Mesenchymal stem cell (in vitro differentiated cells and primary cell): Measurements from ENCODE around the gene PA2G4.
A peak's percentile ranks its signal among the peaks of the same experiment; 100 is the strongest.
"Not testable (repeated sequence)": the region's sequence is repeated elsewhere in the genome, so short reads cannot be mapped to it uniquely, and the experiment has no call there.

Experiments used
- DNase-seq: peaks from one replicate; pipeline ENCODE4 v3.0.0-alpha.2; 2013
- H2AFZ ChIP-seq: one replicate; pipeline ENCODE4 v1.6.1; 2013; ENCODE audit warnings: low read depth, mild to moderate bottlenecking, control low read depth, inconsistent platforms, low read length, moderate library complexity
- H2AK5ac ChIP-seq: 2 replicates; pipeline ENCODE4 v1.6.1; 2013; ENCODE audit warnings: low read length, moderate library complexity, mild to moderate bottlenecking, inconsistent platforms; ENCODE audit not compliant: severe bottlenecking
- H2BK120ac ChIP-seq: one replicate; pipeline ENCODE4 v1.6.1; 2013; ENCODE audit warnings: low read depth, mild to moderate bottlenecking, inconsistent platforms, low read length, moderate library complexity
- H2BK12ac ChIP-seq, 2 experiments: one replicate each; pipeline ENCODE4 v1.6.1; 2013; ENCODE audit warnings: inconsistent platforms in 2 of 2, low read length in 2 of 2, mild to moderate bottlenecking in 2 of 2, moderate library complexity in 2 of 2, control low read depth in 1 of 2
- H2BK15ac ChIP-seq: one replicate; pipeline ENCODE4 v1.6.1; 2013; ENCODE audit warnings: mild to moderate bottlenecking, low read depth, inconsistent platforms; ENCODE audit not compliant: poor library complexity, severe bottlenecking
- H2BK5ac ChIP-seq: 2 replicates; pipeline ENCODE4 v1.6.1; 2013; ENCODE audit warnings: low read depth, mild to moderate bottlenecking, low read length, control low read depth, inconsistent platforms; ENCODE audit not compliant: poor library complexity, severe bottlenecking
- H3K14ac ChIP-seq, 2 experiments: one replicate each; pipeline ENCODE4 v1.6.1; 2013; ENCODE audit warnings: inconsistent platforms in 2 of 2, low read length in 2 of 2, control low read depth in 1 of 2, mild to moderate bottlenecking in 1 of 2, moderate library complexity in 1 of 2
- H3K18ac ChIP-seq, 2 experiments: one replicate each; pipeline ENCODE4 v1.6.1; 2013; ENCODE audit warnings: inconsistent platforms in 2 of 2, low read length in 2 of 2, control low read depth in 1 of 2, low read depth in 1 of 2, mild to moderate bottlenecking in 1 of 2
- H3K23ac ChIP-seq, 2 experiments: one replicate each; pipeline ENCODE4 v1.6.1; 2013; ENCODE audit warnings: inconsistent platforms in 2 of 2, low read length in 2 of 2, mild to moderate bottlenecking in 2 of 2, moderate library complexity in 2 of 2, control low read depth in 1 of 2
- H3K27ac ChIP-seq: 2 replicates; pipeline ENCODE4 v1.5.1; 2013; ENCODE audit warnings: mild to moderate bottlenecking, moderate library complexity, low read length, control low read depth, inconsistent platforms; ENCODE audit not compliant: poor library complexity, severe bottlenecking
- H3K27me3 ChIP-seq, 2 experiments: 2 replicates each; pipeline versions ENCODE4 v1.6.1 to v1.7.0; 2013; ENCODE audit warnings: low read length in 2 of 2, mild to moderate bottlenecking in 2 of 2, moderate library complexity in 2 of 2, control low read depth in 1 of 2, inconsistent platforms in 1 of 2; ENCODE audit not compliant: control insufficient read depth in 1 of 2, insufficient read depth in 1 of 2
- H3K36me3 ChIP-seq, 2 experiments: 2 replicates each; pipeline versions ENCODE4 v1.6.1 to v1.7.0; 2013; ENCODE audit warnings: low read length in 2 of 2, control low read depth in 1 of 2, inconsistent platforms in 1 of 2, low read depth in 1 of 2, mild to moderate bottlenecking in 1 of 2; ENCODE audit not compliant: insufficient read depth in 2 of 2, control insufficient read depth in 1 of 2
- H3K4ac ChIP-seq, 2 experiments: one replicate each; pipeline ENCODE4 v1.6.1; 2013; ENCODE audit warnings: inconsistent platforms in 2 of 2, low read length in 2 of 2, mild to moderate bottlenecking in 2 of 2, moderate library complexity in 2 of 2, control low read depth in 1 of 2, low read depth in 1 of 2
- H3K4me1 ChIP-seq: 2 replicates; pipeline ENCODE4 v1.6.1; 2013; ENCODE audit warnings: low read depth, low read length, control low read depth; ENCODE audit not compliant: control insufficient read depth, insufficient read depth
- H3K4me2 ChIP-seq: 2 replicates; pipeline ENCODE4 v1.6.1; 2013; ENCODE audit warnings: low read length, mild to moderate bottlenecking, inconsistent platforms; ENCODE audit not compliant: poor library complexity, severe bottlenecking
- H3K4me3 ChIP-seq, 2 experiments: 2 replicates each; pipeline versions ENCODE4 v1.5.1 to v1.7.0; 2013; ENCODE audit warnings: low read length in 2 of 2, mild to moderate bottlenecking in 2 of 2, control low read depth in 1 of 2, low read depth in 1 of 2; ENCODE audit not compliant: insufficient read depth in 1 of 2
- H3K79me1 ChIP-seq: replicated peaks from 2 replicates; pipeline ENCODE4 v1.6.1; 2013; ENCODE audit warnings: mild to moderate bottlenecking, control low read depth, low read length, inconsistent platforms; ENCODE audit not compliant: poor library complexity, severe bottlenecking
- H3K9ac ChIP-seq: 2 replicates; pipeline ENCODE4 v1.7.0; 2013; ENCODE audit warnings: mild to moderate bottlenecking, low read length, moderate library complexity
- H3K9me3 ChIP-seq: 2 replicates; pipeline ENCODE4 v1.7.0; 2013; ENCODE audit warnings: mild to moderate bottlenecking, low read length; ENCODE audit not compliant: control insufficient read depth
- H4K8ac ChIP-seq: one replicate; pipeline ENCODE4 v1.6.1; 2013; ENCODE audit warnings: inconsistent platforms, mild to moderate bottlenecking, low read length, moderate library complexity
- H4K91ac ChIP-seq: one replicate; pipeline ENCODE4 v1.6.1; 2013; ENCODE audit warnings: mild to moderate bottlenecking, low read length, inconsistent platforms
- WGBS: methylation state at CpG from one replicate; pipeline ENCODE4 v1.1.7; 2013; ENCODE audit warnings: mixed read lengths; 5-methylcytosine and 5-hydroxymethylcytosine counted together

Gene PA2G4

GRCh38 chr12:56071648-56072047 is 32.7 kb upstream of the PA2G4 start:
- no peak overlapping the region for H3K27ac ChIP-seq
- H2BK120ac ChIP-seq, result no peak overlapping the region
- H3K36me3 ChIP-seq, result no peaks in the 10 kb centered on the region
- H3K27me3 ChIP-seq, result no peaks in the 10 kb centered on the region
- H3K9ac ChIP-seq, result no peak overlapping the region
- H3K9me3 ChIP-seq, result no peaks in the 10 kb centered on the region
- H3K23ac ChIP-seq, result no peak overlapping the region
- H2BK15ac ChIP-seq, result no peak overlapping the region
- H2BK5ac ChIP-seq, result no peak overlapping the region
- no peaks in the 10 kb centered on the region for H3K4me1 ChIP-seq
- no peak overlapping the region for H4K8ac ChIP-seq
- WGBS, result 73% methylated on average over 4 of the region's 4 CpGs
- H3K4ac ChIP-seq, result no peak overlapping the region
- H3K4me2 ChIP-seq, result no peak overlapping the region
- no peak overlapping the region for H3K14ac ChIP-seq
- no peak overlapping the region for H4K91ac ChIP-seq
- no peak overlapping the region for H3K18ac ChIP-seq
- DNase-seq, result peak; percentile 9
- H2BK12ac ChIP-seq, result no peak overlapping the region
- H2AFZ ChIP-seq, result no peak overlapping the region
- H3K4me3 ChIP-seq, result no peak overlapping the region
- H3K79me1 ChIP-seq, result no peaks in the 10 kb centered on the region
- no peak overlapping the region for H2AK5ac ChIP-seq

- WGBS, result 80% methylated on average over 5 of the region's 5 CpGs
- no peaks in the 10 kb centered on the region for H3K36me3 ChIP-seq
- no peak overlapping the region for H2BK12ac ChIP-seq
- no peak overlapping the region for H3K27ac ChIP-seq
- H4K8ac ChIP-seq, result no peak overlapping the region
- H3K79me1 ChIP-seq, result no peaks in the 10 kb centered on the region
- H3K27me3 ChIP-seq, result no peaks in the 10 kb centered on the region
- H3K23ac ChIP-seq, result no peak overlapping the region
- H3K9me3 ChIP-seq, result no peaks in the 10 kb centered on the region
- no peak overlapping the region for H3K9ac ChIP-seq
- peaks cover 5% of the 10 kb centered on the region for H3K4me1 ChIP-seq
- no peak overlapping the region for H2AK5ac ChIP-seq
- H3K4me3 ChIP-seq, result no peak overlapping the region
- no peak overlapping the region for H2BK15ac ChIP-seq
- no peak overlapping the region for H3K14ac ChIP-seq
- no peak overlapping the region for H2BK120ac ChIP-seq
- H2AFZ ChIP-seq, result no peak overlapping the region
- no peak overlapping the region for H3K4ac ChIP-seq
- H4K91ac ChIP-seq, result no peak overlapping the region
- H3K4me2 ChIP-seq, result no peak overlapping the region
- H3K18ac ChIP-seq, result no peak overlapping the region
- no peak overlapping the region for H2BK5ac ChIP-seq
- DNase-seq, result no peak
Observed at GRCh38 chr12:56074396-56074795, 30.0 kb upstream of the PA2G4 start.

GRCh38 chr12:56077966-56078365 is 26.4 kb upstream of the PA2G4 start:
- not testable (repeated sequence) for H3K36me3 ChIP-seq, DNase-seq, H3K9me3 ChIP-seq, H2AFZ ChIP-seq, H2BK5ac ChIP-seq, H3K4ac ChIP-seq, H2AK5ac ChIP-seq, H3K18ac ChIP-seq, H3K27ac ChIP-seq, H2BK15ac ChIP-seq, H3K4me3 ChIP-seq, H3K23ac ChIP-seq, H4K8ac ChIP-seq, H2BK120ac ChIP-seq, H3K79me1 ChIP-seq, H3K9ac ChIP-seq, H4K91ac ChIP-seq, H3K14ac ChIP-seq, H2BK12ac ChIP-seq, H3K4me2 ChIP-seq
- 86% methylated on average over 9 of the region's 9 CpGs for WGBS
- Histone ChIP-seq H3K27me3 (peaks cover 18 to 29% of the 10 kb centered on the region in 2 experiments), H3K4me1 (peaks cover 18% of the 10 kb centered on the region)

- no CpG with 5 or more reads among the region's 1 CpG for WGBS
- H4K91ac ChIP-seq, result no peak overlapping the region
- H3K9me3 ChIP-seq, result no peaks in the 10 kb centered on the region
- no peak overlapping the region for H3K4me3 ChIP-seq
- H2BK5ac ChIP-seq, result no peak overlapping the region
- no peak overlapping the region for H3K14ac ChIP-seq
- H4K8ac ChIP-seq, result no peak overlapping the region
- no peak overlapping the region for H2AFZ ChIP-seq
- H3K79me1 ChIP-seq, result no peaks in the 10 kb centered on the region
- H2BK15ac ChIP-seq, result no peak overlapping the region
- no peak overlapping the region for H2BK12ac ChIP-seq
- DNase-seq, result no peak
- peak overlapping the region; percentile 79 for H3K9ac ChIP-seq
- H3K23ac ChIP-seq, result no peak overlapping the region
- no peak overlapping the region for H3K4me2 ChIP-seq
- H3K27me3 ChIP-seq, result peaks cover 23 to 32% of the 10 kb centered on the region in 2 experiments
- no peak overlapping the region for H3K4ac ChIP-seq
- H2BK120ac ChIP-seq, result no peak overlapping the region
- peaks cover 18% of the 10 kb centered on the region for H3K4me1 ChIP-seq
- no peak overlapping the region for H3K18ac ChIP-seq
- H3K36me3 ChIP-seq, result no peaks in the 10 kb centered on the region
- H2AK5ac ChIP-seq, result no peak overlapping the region
- peak overlapping the region; percentile 6 for H3K27ac ChIP-seq
Observed at GRCh38 chr12:56078427-56078826, 25.9 kb upstream of the PA2G4 start.
